Measurements from ENCODE around the gene RNGTT. TPM values are rescaled to one million over a fixed set of nuclear protein-coding genes. Genes with fewer than 3 reads are reported as not detected.

RNGTT gene
- total RNA-seq, 2 donors from 2014 or later, result 13.5 to 20.5 TPM

DNA sequence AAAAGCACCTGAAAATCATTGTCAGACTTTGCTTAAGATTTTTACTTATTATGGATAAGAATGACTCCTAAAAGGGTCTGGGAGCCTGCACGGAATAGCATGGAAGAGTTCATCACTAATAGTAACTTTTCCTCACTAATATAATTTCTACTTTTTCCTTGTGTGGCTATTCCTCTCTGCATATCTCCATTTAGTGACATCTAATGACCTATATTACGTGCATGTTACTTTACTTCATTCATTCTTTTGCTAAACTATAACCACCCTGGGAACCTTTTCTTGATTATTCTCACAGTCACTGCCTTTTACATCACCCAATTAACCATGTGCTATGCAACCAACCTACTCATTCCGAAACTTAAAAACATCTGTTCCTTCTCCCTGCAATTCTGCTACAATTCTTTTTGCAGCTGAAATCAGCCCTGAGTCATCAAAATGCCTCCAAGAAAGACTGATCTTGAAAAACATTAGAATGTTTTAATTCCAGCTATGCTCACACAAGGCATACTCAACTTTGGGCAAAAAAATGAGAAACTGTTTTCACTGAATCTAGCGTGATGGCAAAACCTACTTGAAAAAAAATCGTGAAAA is 313.3 kb downstream of the RNGTT start:
- Histone ChIP-seq H3K36me3 (no peaks in the 10 kb centered on the region), H3K9me3 (no peaks in the 10 kb centered on the region), H3K27ac (no peak overlapping the region), H3K4me3 (no peak overlapping the region), H3K27me3 (replicated peaks; ENCODE audit: insufficient read depth) (no peaks in the 10 kb centered on the region), H3K4me1 (ENCODE audit: control insufficient read depth in 1 of 2, low read depth in 2 of 2) (no peaks in the 10 kb centered on the region)
- no peak for ATAC-seq (ENCODE audit: insufficient number of reproducible peaks, low FRiP score, low read depth)
- no peak for DNase-seq (ENCODE audit: low spot score)
- TF ChIP-seq, protein P1, sequence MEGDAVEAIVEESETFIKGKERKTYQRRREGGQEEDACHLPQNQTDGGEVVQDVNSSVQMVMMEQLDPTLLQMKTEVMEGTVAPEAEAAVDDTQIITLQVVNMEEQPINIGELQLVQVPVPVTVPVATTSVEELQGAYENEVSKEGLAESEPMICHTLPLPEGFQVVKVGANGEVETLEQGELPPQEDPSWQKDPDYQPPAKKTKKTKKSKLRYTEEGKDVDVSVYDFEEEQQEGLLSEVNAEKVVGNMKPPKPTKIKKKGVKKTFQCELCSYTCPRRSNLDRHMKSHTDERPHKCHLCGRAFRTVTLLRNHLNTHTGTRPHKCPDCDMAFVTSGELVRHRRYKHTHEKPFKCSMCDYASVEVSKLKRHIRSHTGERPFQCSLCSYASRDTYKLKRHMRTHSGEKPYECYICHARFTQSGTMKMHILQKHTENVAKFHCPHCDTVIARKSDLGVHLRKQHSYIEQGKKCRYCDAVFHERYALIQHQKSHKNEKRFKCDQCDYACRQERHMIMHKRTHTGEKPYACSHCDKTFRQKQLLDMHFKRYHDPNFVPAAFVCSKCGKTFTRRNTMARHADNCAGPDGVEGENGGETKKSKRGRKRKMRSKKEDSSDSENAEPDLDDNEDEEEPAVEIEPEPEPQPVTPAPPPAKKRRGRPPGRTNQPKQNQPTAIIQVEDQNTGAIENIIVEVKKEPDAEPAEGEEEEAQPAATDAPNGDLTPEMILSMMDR (IDR thresholded peaks at IDR 0.05), result no peak

DNA sequence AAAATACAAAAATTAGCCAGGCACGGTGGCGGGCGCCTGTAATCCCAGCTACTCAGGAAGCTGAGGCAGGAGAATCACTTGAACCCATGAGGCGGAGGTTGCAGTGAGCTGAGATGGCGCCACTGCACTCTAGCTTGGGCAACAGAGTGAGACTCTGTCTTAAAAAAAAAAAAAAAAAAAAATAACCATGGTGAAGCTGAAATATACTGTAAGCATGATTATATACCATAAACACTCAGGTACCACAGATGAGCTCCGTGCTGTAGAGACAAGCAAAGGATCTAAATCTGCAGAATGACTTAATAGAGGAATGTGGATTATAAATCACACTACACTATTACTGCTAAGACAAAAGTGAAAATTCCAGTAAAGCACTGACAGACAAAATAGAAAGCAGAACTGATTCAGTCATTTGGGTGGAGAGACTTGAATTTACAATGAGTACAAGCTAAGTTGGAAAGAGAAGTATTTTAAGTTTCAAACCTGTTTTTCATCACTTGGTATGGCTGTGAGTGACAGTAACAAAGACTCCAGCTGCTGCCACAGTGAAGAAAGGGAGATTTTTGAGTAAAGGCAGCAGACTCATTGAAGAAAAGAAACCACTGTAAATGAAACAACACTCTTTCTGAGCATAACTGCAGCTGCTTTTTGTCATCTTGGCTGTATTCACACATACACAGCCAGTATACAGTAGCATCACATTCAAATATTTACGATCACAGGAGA is 322.1 kb downstream of the RNGTT start:
- Histone ChIP-seq H3K4me1 (ENCODE audit: control insufficient read depth in 1 of 2, low read depth in 2 of 2) (peaks cover 0 to 7% of the 10 kb centered on the region in 2 donors), H3K9me3 (no peaks in the 10 kb centered on the region), H3K27me3 (replicated peaks; ENCODE audit: insufficient read depth) (no peaks in the 10 kb centered on the region), H3K27ac (no peak overlapping the region), H3K4me3 (no peak overlapping the region), H3K36me3 (no peaks in the 10 kb centered on the region)
- no peak for ATAC-seq (ENCODE audit: insufficient number of reproducible peaks, low FRiP score, low read depth)
- TF ChIP-seq, protein P1 (IDR thresholded peaks at IDR 0.05), result no peak
- DNase-seq (ENCODE audit: low spot score), result no peak

DNA sequence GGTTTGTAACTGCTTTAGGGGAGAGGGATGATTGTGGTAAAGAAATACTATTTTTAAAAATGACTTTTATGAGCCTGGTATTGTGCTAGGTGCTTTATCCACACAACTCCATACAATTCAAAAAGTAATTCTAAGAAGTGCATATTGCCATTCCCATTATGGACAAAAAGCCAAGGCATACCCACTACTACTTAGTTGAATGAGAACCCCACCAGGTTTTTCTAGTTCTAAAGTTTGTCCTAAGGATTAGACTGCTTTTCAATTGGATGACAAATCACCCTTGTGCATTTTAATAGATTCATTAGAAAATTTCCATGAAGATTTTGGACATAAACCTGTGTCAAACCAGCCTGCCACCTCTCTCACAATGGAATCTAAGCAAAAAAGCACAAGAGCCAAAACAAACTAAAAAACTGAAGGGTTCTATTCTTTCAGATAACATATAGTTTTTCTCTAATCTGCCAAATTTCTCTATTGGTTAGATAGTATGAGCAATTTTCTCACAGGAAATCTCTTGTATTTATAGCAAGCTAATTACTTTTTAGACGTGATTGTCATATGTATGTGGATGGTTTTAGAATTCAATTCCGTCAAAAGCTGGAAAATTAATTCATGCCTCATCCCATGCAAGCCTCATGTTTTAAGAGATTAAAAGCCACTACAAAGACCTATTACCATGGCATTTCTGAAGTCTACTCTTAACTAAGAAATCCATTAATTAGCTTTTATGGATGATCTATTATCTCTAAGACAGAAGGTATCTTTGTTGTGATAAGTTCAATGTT is 325.5 kb downstream of the RNGTT start:
- DNase-seq (ENCODE audit: low spot score) (no peak), ATAC-seq (ENCODE audit: insufficient number of reproducible peaks, low FRiP score, low read depth) (no peak)
- Histone ChIP-seq H3K4me3 (no peak overlapping the region), H3K36me3 (no peaks in the 10 kb centered on the region), H3K4me1 (ENCODE audit: control insufficient read depth in 1 of 2, low read depth in 2 of 2) (peaks cover 0 to 7% of the 10 kb centered on the region in 2 donors), H3K9me3 (no peaks in the 10 kb centered on the region), H3K27me3 (replicated peaks; ENCODE audit: insufficient read depth) (no peaks in the 10 kb centered on the region), H3K27ac (no peak overlapping the region)
- TF ChIP-seq, protein P1 (IDR thresholded peaks at IDR 0.05), result no peak

GRCh38 chr6:88636871-88637270 is 326.5 kb downstream of the RNGTT start:
- H3K4me3 ChIP-seq, result no peak overlapping the region
- no peak for DNase-seq (ENCODE audit: low spot score)
- H3K27me3 ChIP-seq (replicated peaks; ENCODE audit: insufficient read depth), result no peaks in the 10 kb centered on the region
- H3K9me3 ChIP-seq, result no peaks in the 10 kb centered on the region
- no peak for ATAC-seq (ENCODE audit: insufficient number of reproducible peaks, low FRiP score, low read depth)
- H3K4me1 ChIP-seq (ENCODE audit: control insufficient read depth in 1 of 2, low read depth in 2 of 2), result peaks cover 0 to 7% of the 10 kb centered on the region in 2 donors
- TF ChIP-seq, protein P1 (IDR thresholded peaks at IDR 0.05), result no peak
- no peaks in the 10 kb centered on the region for H3K36me3 ChIP-seq
- no peak overlapping the region for H3K27ac ChIP-seq

- Histone ChIP-seq H3K9me3 (no peaks in the 10 kb centered on the region), H3K36me3 (no peaks in the 10 kb centered on the region), H3K4me3 (no peak overlapping the region), H3K27me3 (replicated peaks; ENCODE audit: insufficient read depth) (no peaks in the 10 kb centered on the region), H3K4me1 (ENCODE audit: control insufficient read depth in 1 of 2, low read depth in 2 of 2) (no peaks in the 10 kb centered on the region), H3K27ac (no peak overlapping the region)
- ATAC-seq (ENCODE audit: insufficient number of reproducible peaks, low FRiP score, low read depth), result no peak
- TF ChIP-seq, protein P1 (IDR thresholded peaks at IDR 0.05), result no peak
- no peak for DNase-seq (ENCODE audit: low spot score)
Observed at GRCh38 chr6:88633782-88634181, 329.6 kb downstream of the RNGTT start.
